Measurements from ENCODE around the gene NACC2.

DNA sequence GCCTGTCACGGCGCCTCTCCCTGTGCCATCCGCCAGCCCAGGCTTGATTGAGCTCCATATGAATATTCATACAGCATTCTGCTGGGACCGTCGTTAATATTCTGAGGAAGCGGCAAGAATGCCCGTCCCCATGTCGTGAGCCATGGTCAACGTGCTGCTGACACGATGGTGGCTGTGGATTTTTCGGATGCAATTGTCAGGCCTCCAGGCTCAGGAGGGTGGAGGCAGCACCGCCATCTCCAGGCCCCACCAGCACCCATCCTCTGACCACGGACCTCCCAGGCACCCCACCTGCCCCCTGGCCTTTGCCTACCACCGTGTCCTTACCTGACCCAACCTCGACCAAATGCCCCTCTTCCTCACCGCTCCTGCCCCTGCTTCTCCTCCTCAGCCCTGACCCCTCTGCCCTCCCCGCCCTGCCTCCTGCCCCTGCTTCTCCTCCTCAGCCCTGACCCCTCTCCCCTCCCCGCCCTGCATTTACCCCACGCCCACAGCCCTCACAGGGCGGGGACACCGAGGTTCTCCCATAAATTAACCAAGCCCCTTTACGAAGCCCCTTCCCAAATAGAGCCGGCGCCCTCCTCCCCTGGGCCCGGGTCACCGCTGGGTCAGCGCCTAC, 13.7 kb upstream of the NACC2 start:
- TF ChIP-seq EZH2 (IDR thresholded peaks at IDR 0.05; ENCODE audit: insufficient read depth, low read length), result no peak
- TF ChIP-seq, protein P1, sequence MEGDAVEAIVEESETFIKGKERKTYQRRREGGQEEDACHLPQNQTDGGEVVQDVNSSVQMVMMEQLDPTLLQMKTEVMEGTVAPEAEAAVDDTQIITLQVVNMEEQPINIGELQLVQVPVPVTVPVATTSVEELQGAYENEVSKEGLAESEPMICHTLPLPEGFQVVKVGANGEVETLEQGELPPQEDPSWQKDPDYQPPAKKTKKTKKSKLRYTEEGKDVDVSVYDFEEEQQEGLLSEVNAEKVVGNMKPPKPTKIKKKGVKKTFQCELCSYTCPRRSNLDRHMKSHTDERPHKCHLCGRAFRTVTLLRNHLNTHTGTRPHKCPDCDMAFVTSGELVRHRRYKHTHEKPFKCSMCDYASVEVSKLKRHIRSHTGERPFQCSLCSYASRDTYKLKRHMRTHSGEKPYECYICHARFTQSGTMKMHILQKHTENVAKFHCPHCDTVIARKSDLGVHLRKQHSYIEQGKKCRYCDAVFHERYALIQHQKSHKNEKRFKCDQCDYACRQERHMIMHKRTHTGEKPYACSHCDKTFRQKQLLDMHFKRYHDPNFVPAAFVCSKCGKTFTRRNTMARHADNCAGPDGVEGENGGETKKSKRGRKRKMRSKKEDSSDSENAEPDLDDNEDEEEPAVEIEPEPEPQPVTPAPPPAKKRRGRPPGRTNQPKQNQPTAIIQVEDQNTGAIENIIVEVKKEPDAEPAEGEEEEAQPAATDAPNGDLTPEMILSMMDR (IDR thresholded peaks at IDR 0.05; ENCODE audit: insufficient read depth, low read depth, low read length), result no peak

Measured in astrocyte (in vitro differentiated cells and primary cell).